ENCODE measurements around the gene ZNF487. TPM values are rescaled to one million over a fixed set of nuclear protein-coding genes. Genes with fewer than 3 reads are reported as not detected.

Gene ZNF487
- total and polyA plus RNA-seq, 2 of the 4 experiments (the other 2 are of a cell fraction), result 1.7 to 2.7 TPM

- Histone ChIP-seq H3K9me1 (ENCODE audit: insufficient read depth, low read length) (no peaks in the 10 kb centered on the region), H3K27ac (ENCODE audit: insufficient read depth, low read length) (no peak overlapping the region), H3K23ac (ENCODE audit: low read depth, low read length) (no peak overlapping the region), H3K9ac (ENCODE audit: low read depth, low read length) (no peak overlapping the region), H3K14ac (replicated peaks; ENCODE audit: low read depth, low read length) (no peak overlapping the region), H3K27me3 (ENCODE audit: control insufficient read depth, insufficient read depth, low read length) (no peaks in the 10 kb centered on the region), H2BK15ac (ENCODE audit: low read depth, low read length) (no peak overlapping the region), H3K56ac (ENCODE audit: extremely low read depth, insufficient read depth, low read length) (no peak overlapping the region), H3K36me3 (ENCODE audit: control insufficient read depth, insufficient read depth, low read length) (no peaks in the 10 kb centered on the region), H2BK120ac (ENCODE audit: low read depth, low read length) (no peak overlapping the region), H2AK5ac (ENCODE audit: low read depth, low read length) (no peak overlapping the region), H3K9me3 (ENCODE audit: control insufficient read depth, insufficient read depth, low read length) (peaks cover 11% of the 10 kb centered on the region), H4K8ac (ENCODE audit: low read depth in 2 of 2, low read length in 2 of 2) (no peak overlapping the region), H3K18ac (ENCODE audit: low read depth, low read length) (no peak overlapping the region), H3K4ac (ENCODE audit: low read depth, low read length) (no peak overlapping the region), H4K20me1 (ENCODE audit: insufficient read depth, low read length) (no peaks in the 10 kb centered on the region), H3K79me1 (ENCODE audit: low read depth in 1 of 2, low read length in 2 of 2) (no peaks in the 10 kb centered on the region), H3K4me1 (ENCODE audit: control insufficient read depth, insufficient read depth, low read length) (no peaks in the 10 kb centered on the region), H3K4me2 (ENCODE audit: low read depth, low read length) (no peak overlapping the region), H4K5ac (ENCODE audit: low read depth, low read length) (no peak overlapping the region), H2BK5ac (ENCODE audit: low read depth, low read length, poor library complexity, severe bottlenecking) (no peak overlapping the region), H2BK20ac (ENCODE audit: low read depth, low read length) (no peak overlapping the region), H3K4me3 (ENCODE audit: insufficient read depth, low read depth, low read length) (no peak overlapping the region), H2AK9ac (replicated peaks; ENCODE audit: low read depth, low read length, poor library complexity) (no peak overlapping the region), H2AFZ (replicated peaks; ENCODE audit: low read length, poor library complexity) (no peak overlapping the region), H4K91ac (ENCODE audit: insufficient read depth, low read depth, low read length) (no peak overlapping the region)
- no CpG with 5 or more reads among the region's 2 CpGs for WGBS, 2 experiments (ENCODE audit: extremely low coverage in 2 of 2, insufficient read length in 1 of 2)
- no TSS peak for BruUV-seq (replicated peaks)
- DNase-seq (no peak), ATAC-seq (ENCODE audit: low read depth) (no peak)
- ChIA-PET CTCF (no interaction called here), POLR2A (ENCODE audit: unreplicated experiment) (no interaction called here)
- intact Hi-C loops (cut with micrococcal nuclease), result no loop called here
- no peak for TF ChIP-seq POLR2A (IDR thresholded peaks at IDR 0.05; ENCODE audit: low read depth, low read length)
- TF ChIP-seq CEBPB (IDR thresholded peaks at IDR 0.05; ENCODE audit: low read depth, low read length), result no peak
- TF ChIP-seq MXI1 (IDR thresholded peaks at IDR 0.05; ENCODE audit: borderline replicate concordance, low read depth, low read length), result no peak
- no peak for TF ChIP-seq CHD1 (IDR thresholded peaks at IDR 0.05; ENCODE audit: low read depth, low read length)
- no peak for TF ChIP-seq SMC3 (IDR thresholded peaks at IDR 0.05; ENCODE audit: low read depth, low read length)
- TF ChIP-seq, protein P1, sequence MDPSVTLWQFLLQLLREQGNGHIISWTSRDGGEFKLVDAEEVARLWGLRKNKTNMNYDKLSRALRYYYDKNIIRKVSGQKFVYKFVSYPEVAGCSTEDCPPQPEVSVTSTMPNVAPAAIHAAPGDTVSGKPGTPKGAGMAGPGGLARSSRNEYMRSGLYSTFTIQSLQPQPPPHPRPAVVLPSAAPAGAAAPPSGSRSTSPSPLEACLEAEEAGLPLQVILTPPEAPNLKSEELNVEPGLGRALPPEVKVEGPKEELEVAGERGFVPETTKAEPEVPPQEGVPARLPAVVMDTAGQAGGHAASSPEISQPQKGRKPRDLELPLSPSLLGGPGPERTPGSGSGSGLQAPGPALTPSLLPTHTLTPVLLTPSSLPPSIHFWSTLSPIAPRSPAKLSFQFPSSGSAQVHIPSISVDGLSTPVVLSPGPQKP (IDR thresholded peaks at IDR 0.05; ENCODE audit: borderline replicate concordance, low read depth, low read length), result no peak
- in situ Hi-C loops (cut with MboI; ENCODE audit: low sequenced_read_pairs), result no loop called here
- dilution Hi-C loops (cut with HindIII; ENCODE audit: low sequenced_read_pairs, unreplicated experiment), result no loop called here
Observed at GRCh38 chr10:43482319-43483078, 45.6 kb downstream of the ZNF487 start.

Measured in IMR-90 (cell line).